ENCODE results near the gene GALK2.

The GALK2 gene

DNA sequence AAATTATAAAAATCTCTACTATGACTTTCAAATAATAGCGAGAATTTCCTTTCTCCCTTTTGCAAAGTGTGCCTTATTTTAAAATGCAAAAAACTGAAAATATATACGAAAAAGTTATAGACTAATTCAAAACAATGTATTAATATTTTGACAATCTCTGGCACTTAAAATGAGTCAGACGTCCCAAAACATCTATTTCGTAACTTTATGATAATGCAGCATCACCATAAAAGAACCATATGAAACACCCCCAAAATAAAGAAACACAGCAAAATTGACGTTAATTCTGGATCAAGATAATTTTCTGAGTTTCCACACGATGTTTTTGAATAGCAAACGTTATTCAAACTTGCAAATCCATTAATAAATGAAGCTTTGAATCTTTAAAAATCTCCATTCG lies 15.7 kb upstream of the GALK2 start:
- Histone ChIP-seq H3K4me3 (ENCODE audit: low read depth in 1 of 2, low read length in 1 of 2) (peak overlapping the region; percentile 88 to 94), H3K36me3 (no peaks in the 10 kb centered on the region), H3K4me1 (ENCODE audit: control insufficient read depth in 1 of 2, insufficient read depth in 1 of 2, low read depth in 1 of 2, low read length in 1 of 2) (peaks cover 38 to 43% of the 10 kb centered on the region in 2 experiments), H3K27me3 (no peaks in the 10 kb centered on the region), H3K9me3 (no peaks in the 10 kb centered on the region), H3K27ac (peak overlapping the region; percentile 84)
- TF ChIP-seq CTCF (IDR thresholded peaks at IDR 0.05) = no peak

- H3K27me3 ChIP-seq = no peaks in the 10 kb centered on the region
- peak overlapping the region; percentile 84 for H3K27ac ChIP-seq
- no peaks in the 10 kb centered on the region for H3K9me3 ChIP-seq
- H3K4me3 ChIP-seq (ENCODE audit: low read depth in 1 of 2, low read length in 1 of 2) = peak overlapping the region; percentile 88 to 94
- H3K36me3 ChIP-seq = no peaks in the 10 kb centered on the region
- TF ChIP-seq CTCF (IDR thresholded peaks at IDR 0.05) = no peak
- peaks cover 34 to 39% of the 10 kb centered on the region in 2 experiments for H3K4me1 ChIP-seq (ENCODE audit: control insufficient read depth in 1 of 2, insufficient read depth in 1 of 2, low read depth in 1 of 2, low read length in 1 of 2)
These were observed 15.3 kb upstream of the GALK2 start for GRCh38 chr15:49154799-49155109.

GRCh38 chr15:49155110-49155833 lies 14.8 kb upstream of the GALK2 start, which contains the start of gene COPS2:
Gene COPS2 (minus strand): TSS chr15:49155599. CDS start chr15:49155578, 21 bp downstream.
- peak within 1 kb of the TSS; percentile 88 to 94 for H3K4me3 ChIP-seq (ENCODE audit: low read depth in 1 of 2, low read length in 1 of 2)
- H3K36me3 ChIP-seq = no peaks in the 10 kb centered on the region
- no peaks in the 10 kb centered on the region for H3K9me3 ChIP-seq
- peak within 1 kb of the TSS; percentile 84 for H3K27ac ChIP-seq
- peaks cover 32 to 37% of the 10 kb centered on the region in 2 experiments for H3K4me1 ChIP-seq (ENCODE audit: control insufficient read depth in 1 of 2, insufficient read depth in 1 of 2, low read depth in 1 of 2, low read length in 1 of 2)
- H3K27me3 ChIP-seq = no peaks in the 10 kb centered on the region
- peak; percentile 48 for TF ChIP-seq CTCF (IDR thresholded peaks at IDR 0.05)

GRCh38 chr15:49155834-49156627 lies 14.0 kb upstream of the GALK2 start:
- Histone ChIP-seq H3K4me3 (ENCODE audit: low read depth in 1 of 2, low read length in 1 of 2) (peak overlapping the region; percentile 88 to 94), H3K9me3 (no peaks in the 10 kb centered on the region), H3K4me1 (ENCODE audit: control insufficient read depth in 1 of 2, insufficient read depth in 1 of 2, low read depth in 1 of 2, low read length in 1 of 2) (peaks cover 32 to 37% of the 10 kb centered on the region in 2 experiments), H3K27me3 (no peaks in the 10 kb centered on the region), H3K27ac (peak overlapping the region; percentile 84), H3K36me3 (no peaks in the 10 kb centered on the region)
- TF ChIP-seq CTCF (IDR thresholded peaks at IDR 0.05) = no peak

DNA sequence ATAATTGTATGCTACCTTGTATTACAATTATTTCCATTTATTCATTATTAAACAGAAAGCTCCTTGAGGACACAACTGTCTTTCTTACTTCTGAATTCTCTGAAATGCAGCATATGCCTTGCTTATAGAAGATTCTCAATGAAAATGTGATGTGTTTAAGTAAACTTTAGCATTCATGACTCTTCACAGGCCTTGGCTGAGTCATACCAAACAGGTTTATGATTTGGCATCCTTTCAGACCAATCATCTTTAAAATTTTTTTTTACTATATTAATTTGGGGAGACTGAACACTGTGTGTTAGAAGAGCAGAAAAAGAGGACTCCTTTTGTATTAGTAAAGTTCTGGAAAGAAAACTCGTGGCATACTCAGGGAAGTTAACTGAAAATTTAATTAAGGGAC lies 6.4 kb upstream of the GALK2 start:
- H3K27me3 ChIP-seq = no peaks in the 10 kb centered on the region
- no peaks in the 10 kb centered on the region for H3K4me1 ChIP-seq (ENCODE audit: control insufficient read depth in 1 of 2, insufficient read depth in 1 of 2, low read depth in 1 of 2, low read length in 1 of 2)
- TF ChIP-seq CTCF (IDR thresholded peaks at IDR 0.05) = no peak
- peaks cover 3% of the 10 kb centered on the region for H3K36me3 ChIP-seq
- H3K4me3 ChIP-seq (ENCODE audit: low read depth in 1 of 2, low read length in 1 of 2) = no peak overlapping the region
- no peaks in the 10 kb centered on the region for H3K9me3 ChIP-seq
- H3K27ac ChIP-seq = no peak overlapping the region
